Measurements from ENCODE around the gene ZFP64.
A peak's percentile ranks its signal among the peaks of the same experiment; 100 is the strongest.
"Not testable (repeated sequence)": the region's sequence is repeated elsewhere in the genome, so short reads cannot be mapped to it uniquely, and the experiment has no call there.

The ZFP64 gene

GRCh38 chr20:52204136-52204535, 12.6 kb upstream of the ZFP64 start:
- DNase-seq (ENCODE audit: low read depth in 4 of 4, low spot score in 1 of 4) = no peak

DNA sequence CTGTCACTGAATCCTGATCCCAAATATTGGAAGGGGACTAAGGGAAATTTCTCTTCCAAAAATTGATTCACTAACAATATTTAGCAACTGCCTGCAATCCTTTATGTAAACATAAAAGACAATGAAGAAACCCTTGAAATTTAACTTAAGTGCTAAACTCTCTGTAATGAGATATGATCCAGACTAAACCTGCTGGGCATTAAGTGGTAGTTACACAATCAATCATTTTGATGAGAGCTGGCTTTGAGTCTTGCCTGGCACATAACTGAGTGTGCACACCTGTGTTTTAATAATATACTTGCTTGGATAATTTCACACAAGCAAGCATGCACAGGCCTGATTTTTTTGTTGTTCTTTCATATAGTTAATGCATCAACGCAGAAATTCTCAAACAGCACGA, 9.8 kb upstream of the ZFP64 start:
- no peak for DNase-seq (ENCODE audit: low read depth in 4 of 4, low spot score in 1 of 4)

GRCh38 chr20:52200870-52201269, 9.3 kb upstream of the ZFP64 start:
- DNase-seq (ENCODE audit: low read depth in 4 of 4, low spot score in 1 of 4) = no peak

DNA sequence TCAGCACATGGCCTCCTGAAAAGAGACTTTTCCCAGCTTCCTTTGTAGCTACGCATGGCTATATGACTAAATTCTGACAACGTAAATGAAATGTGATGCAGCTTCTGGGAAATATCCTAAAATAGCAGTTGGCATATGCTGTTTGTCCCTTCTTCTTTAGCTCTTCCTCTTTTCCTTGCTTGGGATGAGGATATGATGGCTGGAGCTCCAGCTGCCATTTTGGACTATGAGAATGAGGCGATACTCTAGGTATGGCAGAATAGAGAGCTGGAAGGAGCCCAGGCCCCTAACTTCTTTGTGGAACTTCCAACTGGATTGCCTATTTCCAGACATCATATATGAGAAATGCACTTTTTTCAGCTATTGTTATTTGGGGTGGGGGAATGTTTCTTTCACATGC, 5.3 kb upstream of the ZFP64 start:
- DNase-seq (ENCODE audit: low read depth in 4 of 4, low spot score in 1 of 4) = no peak

DNA sequence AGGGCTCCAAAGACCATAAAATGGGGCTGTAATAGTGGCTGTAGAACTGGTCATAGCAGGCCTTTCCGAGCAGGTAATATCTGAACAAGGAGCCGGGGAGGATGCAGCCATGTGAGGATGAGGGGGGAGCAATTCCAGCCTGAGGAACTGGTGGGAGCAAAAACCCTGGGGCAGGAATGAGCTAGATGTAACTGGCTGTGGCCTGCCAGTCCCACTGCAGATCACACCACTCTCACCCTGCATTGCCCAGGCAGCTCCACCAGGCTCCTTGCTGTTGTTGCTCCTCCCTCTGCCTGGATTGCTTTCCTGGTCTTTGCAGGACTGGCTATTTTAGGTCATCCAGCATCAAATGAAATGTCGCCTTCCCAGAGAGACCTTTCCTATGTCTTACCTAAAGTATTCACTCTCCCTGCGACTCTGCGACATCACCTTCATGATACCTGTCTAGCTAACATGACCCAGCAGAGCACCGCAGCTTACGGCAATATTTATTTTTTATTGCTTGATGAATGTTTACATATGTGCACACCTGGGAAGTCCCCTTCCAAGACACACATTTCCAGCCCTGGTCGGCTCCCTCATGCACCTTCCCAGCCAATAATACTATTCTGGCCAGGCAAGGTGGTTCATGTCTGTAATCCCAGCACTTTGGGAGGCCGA, 2.4 kb upstream of the ZFP64 start:
- DNase-seq (ENCODE audit: low read depth in 4 of 4, low spot score in 1 of 4) = no peak

DNA sequence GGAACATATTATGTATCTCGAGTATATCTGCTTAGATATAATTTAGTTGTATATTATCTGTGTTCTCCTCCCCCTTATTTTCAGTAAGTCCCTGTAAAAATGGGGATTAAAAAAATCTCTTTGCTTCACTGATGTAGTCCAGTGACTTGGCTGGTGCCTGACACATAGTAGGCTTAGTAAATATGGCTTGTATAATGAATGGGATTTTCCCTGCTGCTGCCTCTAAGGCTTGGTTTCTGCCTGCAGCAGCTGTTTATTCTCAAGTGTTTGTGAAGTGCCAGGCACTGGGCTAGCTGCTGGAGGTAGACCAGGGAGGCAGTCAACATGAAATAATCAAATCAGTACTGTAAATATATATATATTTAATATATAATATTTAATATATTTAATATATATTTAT, 1.6 kb upstream of the ZFP64 start:
- DNase-seq (ENCODE audit: low read depth in 4 of 4, low spot score in 1 of 4) = no peak

GRCh38 chr20:52192719-52193007, 1.1 kb upstream of the ZFP64 start:
- DNase-seq (ENCODE audit: low read depth in 4 of 4, low spot score in 1 of 4) = not testable (repeated sequence)

GRCh38 chr20:52191916-52192718, 538 bp upstream of the ZFP64 start:
- DNase-seq (ENCODE audit: low read depth in 4 of 4, low spot score in 1 of 4) = peak; percentile 5 to 46 (median 24)

GRCh38 chr20:52190437-52191131, 995 bp downstream of the ZFP64 start:
- DNase-seq (ENCODE audit: low read depth in 4 of 4, low spot score in 1 of 4) = peak in 2 of 4 experiments; percentile 21 to 26

- DNase-seq (ENCODE audit: low read depth in 4 of 4, low spot score in 1 of 4) = no peak
Measured at GRCh38 chr20:52181766-52182165, 9.8 kb downstream of the ZFP64 start.

GRCh38 chr20:52180180-52180840, 11.3 kb downstream of the ZFP64 start:
- no peak for DNase-seq (ENCODE audit: low read depth in 4 of 4, low spot score in 1 of 4)

DNA sequence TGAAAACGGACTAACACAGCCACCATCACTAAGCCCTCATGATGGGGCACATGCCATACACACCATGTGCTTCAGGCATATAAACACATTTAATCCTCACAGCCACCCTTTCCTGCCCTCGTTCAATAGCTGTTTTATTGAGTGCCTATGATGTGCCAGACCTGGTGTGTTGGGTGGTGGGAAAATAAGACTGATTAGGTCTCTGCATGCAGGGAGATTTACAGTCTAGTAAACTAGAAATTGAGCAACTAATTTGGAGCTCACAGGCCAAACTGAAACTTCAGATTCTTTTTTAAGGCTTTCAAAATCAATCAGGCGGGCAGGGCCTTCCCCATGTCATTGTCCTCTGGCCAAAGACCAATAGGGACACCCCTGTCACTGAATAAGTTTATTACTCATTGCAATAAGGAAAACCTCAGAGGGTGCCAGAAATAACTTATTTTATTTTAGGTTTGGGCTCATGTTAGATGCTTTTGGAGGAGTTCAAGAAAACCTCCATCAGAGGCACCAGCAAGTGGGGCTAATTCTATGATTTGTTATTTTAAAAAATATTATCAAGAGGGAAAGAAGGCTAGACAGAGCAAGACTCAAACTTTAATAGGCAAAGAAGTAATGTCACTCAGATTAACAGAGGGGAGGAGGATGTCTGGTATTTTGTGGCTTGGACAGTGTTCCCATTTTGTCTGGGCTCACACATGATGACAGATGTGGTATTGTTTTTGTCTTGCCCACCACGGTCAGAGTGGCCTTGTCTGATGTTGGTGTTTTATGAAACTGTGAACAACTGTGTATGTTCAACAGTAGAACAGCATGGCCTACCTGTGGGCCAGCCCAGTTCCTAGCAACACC, 12.0 kb downstream of the ZFP64 start:
- DNase-seq (ENCODE audit: low read depth in 4 of 4, low spot score in 1 of 4) = no peak

DNA sequence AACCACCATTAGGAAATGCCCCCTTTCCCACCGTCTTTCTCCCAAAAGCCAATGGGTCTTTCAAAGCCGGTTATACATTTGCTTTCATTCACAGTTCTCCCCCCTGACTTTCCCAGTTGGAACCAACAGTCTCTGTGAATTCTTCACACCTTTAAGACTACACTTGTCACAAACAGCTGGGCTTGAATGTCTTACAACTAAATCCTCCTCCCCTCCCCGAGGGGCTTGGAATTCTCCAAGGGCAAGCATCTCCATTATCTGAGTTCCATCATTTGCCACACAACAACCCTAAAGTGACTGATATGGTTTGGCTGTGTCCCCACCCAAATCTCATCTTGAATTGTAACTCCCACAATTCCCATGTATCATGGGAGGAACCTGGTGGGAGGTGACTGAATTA, 12.9 kb downstream of the ZFP64 start:
- no peak for DNase-seq (ENCODE audit: low read depth in 4 of 4, low spot score in 1 of 4)

DNA sequence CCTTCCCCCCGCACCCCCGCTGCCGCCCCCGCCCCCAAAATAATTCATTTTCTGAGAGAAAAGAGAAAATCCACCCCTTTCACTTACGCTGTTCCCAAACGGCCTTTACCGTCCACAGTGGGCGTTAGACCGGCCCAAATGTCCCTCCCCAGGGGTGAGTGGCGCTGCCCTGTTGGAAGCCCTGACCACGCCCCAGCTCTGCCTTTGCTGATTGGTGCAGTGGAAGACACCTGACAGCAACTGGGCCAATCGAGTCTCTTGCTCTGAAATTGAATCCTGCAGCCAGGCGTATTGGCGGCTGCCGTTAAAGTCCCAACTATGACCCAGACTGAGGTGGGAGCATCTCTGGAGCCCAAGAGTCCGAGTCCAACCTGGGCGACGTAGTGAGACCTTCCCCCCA, 15.7 kb downstream of the ZFP64 start:
- DNase-seq (ENCODE audit: low read depth in 4 of 4, low spot score in 1 of 4) = no peak

DNA sequence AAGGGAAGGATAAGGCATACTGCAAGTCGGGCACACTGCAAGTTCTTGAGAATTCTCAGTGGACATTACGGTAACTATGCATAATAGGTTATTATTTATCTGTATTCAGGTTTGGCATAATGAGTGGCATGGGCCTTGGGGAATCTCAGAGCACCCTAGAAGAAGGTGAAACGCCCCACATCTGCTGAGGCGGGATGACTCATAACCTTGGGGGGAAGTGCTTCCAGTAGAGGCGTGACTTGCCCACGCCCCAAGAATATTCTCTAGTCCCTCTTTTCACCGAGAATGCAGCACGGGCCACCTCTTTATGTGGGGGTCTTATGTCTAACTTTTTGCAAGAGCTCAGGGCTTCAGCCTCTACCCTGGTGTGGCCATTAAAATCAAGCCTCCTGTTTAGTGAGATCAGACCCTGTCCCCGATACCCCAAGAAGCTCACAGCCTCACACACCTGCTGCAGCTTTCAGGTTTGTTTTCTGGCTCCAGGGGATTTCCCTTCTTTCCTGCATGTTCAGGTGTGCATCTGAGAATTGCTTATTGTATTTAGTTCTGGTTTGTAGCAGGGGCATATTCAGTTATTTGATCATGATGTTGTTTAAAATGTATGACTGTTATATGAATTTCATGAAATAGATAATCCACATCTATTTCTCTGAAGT, 19.1 kb downstream of the ZFP64 start:
- DNase-seq (ENCODE audit: low read depth in 4 of 4, low spot score in 1 of 4) = no peak

DNA sequence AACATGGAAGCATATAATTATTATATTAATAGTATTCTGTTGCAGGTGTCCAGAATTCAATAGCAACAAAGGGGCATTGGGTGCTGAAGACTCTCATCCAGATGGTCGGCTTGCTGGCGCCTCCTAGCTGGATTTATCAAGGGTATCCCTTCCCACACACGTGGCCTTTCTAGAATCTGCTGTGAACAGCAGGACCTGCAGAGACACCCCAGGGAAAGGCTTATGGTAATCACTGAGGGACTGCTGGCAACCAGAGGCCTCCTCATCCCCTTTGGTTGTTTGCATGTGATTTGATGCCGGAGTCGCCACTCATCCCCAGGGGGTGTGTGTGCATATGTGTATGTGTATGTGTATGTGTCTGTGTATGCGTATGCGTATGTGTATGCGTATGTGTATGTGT, 20.6 kb downstream of the ZFP64 start:
- DNase-seq (ENCODE audit: low read depth in 4 of 4, low spot score in 1 of 4) = no peak

- no peak for DNase-seq (ENCODE audit: low read depth in 4 of 4, low spot score in 1 of 4)
Measured at GRCh38 chr20:52168116-52168515, 23.5 kb downstream of the ZFP64 start.

- DNase-seq (ENCODE audit: low read depth in 4 of 4, low spot score in 1 of 4) = no peak
Measured at GRCh38 chr20:52167232-52167840, 24.2 kb downstream of the ZFP64 start.

GRCh38 chr20:52166150-52166549, 25.4 kb downstream of the ZFP64 start:
- no peak for DNase-seq (ENCODE audit: low read depth in 4 of 4, low spot score in 1 of 4)

DNA sequence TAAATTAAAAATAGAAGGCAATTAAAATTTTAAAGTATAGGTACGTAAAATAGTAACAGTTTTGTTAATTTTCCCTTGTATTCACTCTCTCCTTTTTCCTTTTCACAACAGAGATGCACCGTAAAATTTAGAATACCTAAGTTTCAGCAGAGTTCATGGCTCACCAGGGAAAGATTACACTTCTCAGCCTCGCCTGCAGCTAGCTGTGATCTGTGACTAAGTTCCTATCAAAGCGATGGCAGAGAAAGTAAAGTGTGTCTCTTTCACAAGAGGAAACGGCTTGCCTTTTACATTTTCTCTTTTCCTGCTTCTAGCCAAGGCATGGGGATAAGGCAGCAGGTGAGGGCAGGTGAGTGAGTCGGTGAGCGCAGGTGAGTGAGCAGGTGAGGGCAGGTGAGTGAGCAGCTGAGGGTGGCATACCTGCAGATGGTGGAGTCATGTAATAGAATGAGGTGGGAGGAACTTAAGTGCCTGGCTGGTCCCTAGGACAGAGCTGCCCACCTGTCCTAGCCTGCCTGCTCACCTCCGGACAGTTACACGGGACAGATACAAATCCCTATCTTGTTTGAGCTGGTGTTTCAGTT, 30.9 kb downstream of the ZFP64 start:
- no peak for DNase-seq (ENCODE audit: low read depth in 4 of 4, low spot score in 1 of 4)
